Psoas muscle (tissue), 8 donors: Measurements from ENCODE around the gene QRFP. TPM values are rescaled to one million over a fixed set of nuclear protein-coding genes. Genes with fewer than 3 reads are reported as not detected.
A peak's percentile ranks its signal among the peaks of the same experiment; 100 is the strongest.
"Not testable (repeated sequence)": the region's sequence is repeated elsewhere in the genome, so short reads cannot be mapped to it uniquely, and the experiment has no call there.

Experiments
- ATAC-seq, 4 donors: fragments of 200-7000 bp; cut with Tn5 transposase; one replicate each; pipeline ENCODE4 v1.9.1; 2020; ENCODE audit warnings: moderate library complexity in 3 of 4, mild to moderate bottlenecking in 2 of 4
- DNase-seq, 2 donors: peaks; one replicate each; pipeline ENCODE4 v3.0.0-alpha.2; 2020
- H3K27ac ChIP-seq: fragments of 200-600 bp; one replicate; pipeline ENCODE4 v1.8.0; 2022
- H3K27me3 ChIP-seq, 3 donors: fragments of 200-600 bp in 1 of 3; one replicate each; pipeline versions ENCODE4 v1.6.1 to v1.8.0; 2013 to 2022; ENCODE audit warnings: low read length in 2 of 3, mild to moderate bottlenecking in 2 of 3, moderate library complexity in 1 of 3; ENCODE audit not compliant: insufficient read depth in 3 of 3
- H3K36me3 ChIP-seq, 2 donors: fragments of 200-600 bp in 1 of 2; one replicate each; pipeline versions ENCODE4 v1.6.1 to v1.8.0; 2013 to 2022; ENCODE audit warnings: low read depth in 1 of 2, mild to moderate bottlenecking in 1 of 2, moderate library complexity in 1 of 2; ENCODE audit not compliant: insufficient read depth in 1 of 2
- H3K4me1 ChIP-seq: fragments of 200-600 bp; one replicate; pipeline ENCODE4 v1.8.0; 2022
- H3K4me3 ChIP-seq: fragments of 200-600 bp; one replicate; pipeline ENCODE4 v1.8.0; 2022; ENCODE audit warnings: mild to moderate bottlenecking
- H3K9me3 ChIP-seq: fragments of 200-600 bp; one replicate; pipeline ENCODE4 v1.8.0; 2022
- CTCF ChIP-seq: fragments of 200-600 bp; IDR thresholded peaks from one replicate; pipeline ENCODE4 v1.8.0; 2022; ENCODE audit warnings: antibody characterized with exemption
- WGBS, 3 donors: extraction: QIAGEN DNeasy Blood & Tissue Kit; methylation state at CpG; one replicate each; pipeline versions ENCODE4 v1.1.6 to v1.1.7; 2013; 5-methylcytosine and 5-hydroxymethylcytosine counted together
- intact Hi-C, 2 donors: fragments of 100-400 bp; cut with DNase I; formaldehyde crosslinking; loops; one replicate each; pipeline versions ENCODE4 v1.11.0 to v1.14.2; 2022
- polyA plus RNA-seq, 3 donors: library from polyadenylated mRNA; stranded (reverse); fragments of 200-250 nt; gene quantifications; one replicate each; pipeline ENCODE4 v1.2.3, GENCODE V29; 2013
- total RNA-seq, 4 donors: library from RNA; stranded (reverse); fragmentation: NEBNext Ultra II Directional in 2 of 4; extraction: Animal tissue kit (Norgen Biotek cat#: 25700) in 2 of 4; gene quantifications; one replicate each; pipeline versions ENCODE4 v1.2.1 to v1.2.4, GENCODE V29; 2021 to 2023
- donor health status: healthy with polysubstance abuse.
- donor health status: DM: no; HTN: no; CAD: no; lungs with moderate emphysema.
- donor health status: Bipolar disorder and iron deficiency.
- donor health status: healthy.
- donor health status: DM: yes; HTN: yes; CAD: no.
- donor health status: DM: no; HTN: no; CAD: no.
- donor health status: DM: no; HTN: no; CAD: no.
- donor health status: DM: yes; HTN: yes; CAD: no.

Gene QRFP
- total and polyA plus RNA-seq, 7 donors = 0.01 to 0.03 TPM; not detected in 5

GRCh38 chr9:130852801-130853200 is 43.8 kb downstream of the QRFP start:
- Histone ChIP-seq H3K4me1 (peaks cover 14% of the 10 kb centered on the region), H3K36me3 (peaks cover 7 to 36% of the 10 kb centered on the region in 2 donors), H3K27me3 (no peaks in the 10 kb centered on the region), H3K27ac (no peak overlapping the region), H3K4me3 (no peak overlapping the region), H3K9me3 (no peaks in the 10 kb centered on the region)
- WGBS, 3 donors = 84 to 86% (median 85%) methylated on average over 7 of the region's 7 CpGs
- DNase-seq (no peak), ATAC-seq (no peak)
- intact Hi-C loops = no loop called here
- TF ChIP-seq CTCF = no peak

- Histone ChIP-seq H3K4me3 (no peak overlapping the region), H3K36me3 (peaks cover 0 to 5% of the 10 kb centered on the region in 2 donors), H3K4me1 (peaks cover 46% of the 10 kb centered on the region), H3K27ac (no peak overlapping the region), H3K9me3 (no peaks in the 10 kb centered on the region), H3K27me3 (no peaks in the 10 kb centered on the region)
- ATAC-seq (no peak), DNase-seq (no peak)
- WGBS, 3 donors = 65 to 84% (median 67%) methylated on average over 9 of the region's 9 CpGs
- TF ChIP-seq CTCF = no peak
- intact Hi-C loops = no loop called here
Measured at GRCh38 chr9:130849356-130849755, 47.3 kb downstream of the QRFP start.

- H3K27me3 ChIP-seq, H3K9me3 ChIP-seq, ATAC-seq, DNase-seq, H3K4me3 ChIP-seq, intact Hi-C loops, H3K36me3 ChIP-seq: not testable (repeated sequence)
- H3K4me1 ChIP-seq = peaks cover 54% of the 10 kb centered on the region
- peak overlapping the region; percentile 77 for H3K27ac ChIP-seq
- 96 to 97% (median 97%) methylated on average over 8 of the region's 8 CpGs for WGBS, 3 donors
Measured at GRCh38 chr9:130848514-130848913, 48.1 kb downstream of the QRFP start.

- no peaks in the 10 kb centered on the region for H3K27me3 ChIP-seq
- peak overlapping the region; percentile 20 for H3K4me3 ChIP-seq
- peak; percentile 81 to 86 for DNase-seq
- no peak for TF ChIP-seq CTCF
- peak overlapping the region; percentile 77 for H3K27ac ChIP-seq
- peaks cover 64% of the 10 kb centered on the region for H3K4me1 ChIP-seq
- H3K9me3 ChIP-seq = no peaks in the 10 kb centered on the region
- no peaks in the 10 kb centered on the region for H3K36me3 ChIP-seq
- peak; percentile 73 to 85 (median 82) for ATAC-seq
- intact Hi-C loops = no loop called here
- WGBS, 3 donors = 34 to 38% (median 37%) methylated on average over 13 of the region's 13 CpGs
Measured at GRCh38 chr9:130847306-130848217, 49.0 kb downstream of the QRFP start.

GRCh38 chr9:130846487-130847305 is 49.9 kb downstream of the QRFP start:
- Histone ChIP-seq H3K27ac (peak overlapping the region; percentile 77), H3K36me3 (no peaks in the 10 kb centered on the region), H3K9me3 (no peaks in the 10 kb centered on the region), H3K27me3 (no peaks in the 10 kb centered on the region), H3K4me1 (peaks cover 71% of the 10 kb centered on the region), H3K4me3 (peak overlapping the region; percentile 20)
- DNase-seq (peak; percentile 61 to 67), ATAC-seq (peak in 3 of 4 donors; percentile 40 to 57 (median 45))
- intact Hi-C loops = no loop called here
- 22 to 37% (median 27%) methylated on average over 12 of the region's 12 CpGs for WGBS, 3 donors
- TF ChIP-seq CTCF = no peak
